ENCODE measurements around the gene VPS52.

The VPS52 gene

DNA sequence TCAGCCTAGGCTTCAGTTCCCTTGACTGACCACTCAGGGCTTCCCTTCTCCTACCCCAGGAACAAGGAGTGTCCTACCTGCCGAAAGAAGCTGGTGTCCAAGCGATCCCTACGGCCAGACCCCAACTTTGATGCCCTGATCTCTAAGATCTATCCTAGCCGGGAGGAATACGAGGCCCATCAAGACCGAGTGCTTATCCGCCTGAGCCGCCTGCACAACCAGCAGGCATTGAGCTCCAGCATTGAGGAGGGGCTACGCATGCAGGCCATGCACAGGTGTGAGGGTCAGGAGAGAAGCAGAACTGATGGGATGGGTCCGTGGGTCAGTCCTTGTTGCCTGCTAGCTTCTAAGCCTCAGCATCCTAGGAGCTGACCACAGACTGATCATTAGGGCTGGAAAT is 61.8 kb downstream of the VPS52 start:
- TF ChIP-seq, protein P1, sequence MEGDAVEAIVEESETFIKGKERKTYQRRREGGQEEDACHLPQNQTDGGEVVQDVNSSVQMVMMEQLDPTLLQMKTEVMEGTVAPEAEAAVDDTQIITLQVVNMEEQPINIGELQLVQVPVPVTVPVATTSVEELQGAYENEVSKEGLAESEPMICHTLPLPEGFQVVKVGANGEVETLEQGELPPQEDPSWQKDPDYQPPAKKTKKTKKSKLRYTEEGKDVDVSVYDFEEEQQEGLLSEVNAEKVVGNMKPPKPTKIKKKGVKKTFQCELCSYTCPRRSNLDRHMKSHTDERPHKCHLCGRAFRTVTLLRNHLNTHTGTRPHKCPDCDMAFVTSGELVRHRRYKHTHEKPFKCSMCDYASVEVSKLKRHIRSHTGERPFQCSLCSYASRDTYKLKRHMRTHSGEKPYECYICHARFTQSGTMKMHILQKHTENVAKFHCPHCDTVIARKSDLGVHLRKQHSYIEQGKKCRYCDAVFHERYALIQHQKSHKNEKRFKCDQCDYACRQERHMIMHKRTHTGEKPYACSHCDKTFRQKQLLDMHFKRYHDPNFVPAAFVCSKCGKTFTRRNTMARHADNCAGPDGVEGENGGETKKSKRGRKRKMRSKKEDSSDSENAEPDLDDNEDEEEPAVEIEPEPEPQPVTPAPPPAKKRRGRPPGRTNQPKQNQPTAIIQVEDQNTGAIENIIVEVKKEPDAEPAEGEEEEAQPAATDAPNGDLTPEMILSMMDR (IDR thresholded peaks at IDR 0.05) = no peak

GRCh38 chr6:33208091-33208967 is 63.3 kb downstream of the VPS52 start, which contains the start of gene RING1:
RING1 (plus strand) TSS chr6:33208500; CDS start chr6:33208823, 323 bp downstream.
- TF ChIP-seq, protein P1 (IDR thresholded peaks at IDR 0.05) = no peak

DNA sequence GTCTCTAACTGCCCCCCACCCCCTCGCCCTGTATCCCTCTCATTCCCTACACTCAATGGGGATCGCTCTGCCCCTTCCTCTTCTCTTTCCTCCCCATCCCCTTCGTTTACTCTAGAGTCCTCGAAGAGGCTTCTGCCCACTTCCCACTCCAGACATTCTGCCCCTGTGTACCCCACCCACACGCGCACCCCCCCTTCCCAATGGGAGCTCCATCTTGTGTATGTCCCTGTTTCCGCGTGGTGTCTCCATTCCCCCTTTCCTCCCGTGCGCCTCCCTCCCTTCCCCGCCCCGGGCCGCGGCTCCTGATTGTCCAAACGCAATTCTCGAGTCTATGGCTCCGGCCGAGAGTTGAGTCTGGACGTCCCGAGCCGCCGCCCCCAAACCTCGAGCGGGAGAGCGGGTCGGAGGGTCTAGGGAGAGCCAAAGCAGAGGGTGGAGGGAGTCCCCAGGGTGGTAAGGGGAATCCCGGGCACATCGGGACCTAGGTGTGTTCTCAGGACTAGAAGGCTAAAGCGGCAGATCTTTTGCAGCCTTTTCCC is 64.1 kb downstream of the VPS52 start:
- TF ChIP-seq, protein P1 (IDR thresholded peaks at IDR 0.05) = no peak

GRCh38 chr6:33206864-33207551 is 64.7 kb downstream of the VPS52 start:
- TF ChIP-seq, protein P1 (IDR thresholded peaks at IDR 0.05) = no peak

- TF ChIP-seq, protein P1 (IDR thresholded peaks at IDR 0.05) = no peak
Observed at GRCh38 chr6:33206027-33206863, 65.4 kb downstream of the VPS52 start.

DNA sequence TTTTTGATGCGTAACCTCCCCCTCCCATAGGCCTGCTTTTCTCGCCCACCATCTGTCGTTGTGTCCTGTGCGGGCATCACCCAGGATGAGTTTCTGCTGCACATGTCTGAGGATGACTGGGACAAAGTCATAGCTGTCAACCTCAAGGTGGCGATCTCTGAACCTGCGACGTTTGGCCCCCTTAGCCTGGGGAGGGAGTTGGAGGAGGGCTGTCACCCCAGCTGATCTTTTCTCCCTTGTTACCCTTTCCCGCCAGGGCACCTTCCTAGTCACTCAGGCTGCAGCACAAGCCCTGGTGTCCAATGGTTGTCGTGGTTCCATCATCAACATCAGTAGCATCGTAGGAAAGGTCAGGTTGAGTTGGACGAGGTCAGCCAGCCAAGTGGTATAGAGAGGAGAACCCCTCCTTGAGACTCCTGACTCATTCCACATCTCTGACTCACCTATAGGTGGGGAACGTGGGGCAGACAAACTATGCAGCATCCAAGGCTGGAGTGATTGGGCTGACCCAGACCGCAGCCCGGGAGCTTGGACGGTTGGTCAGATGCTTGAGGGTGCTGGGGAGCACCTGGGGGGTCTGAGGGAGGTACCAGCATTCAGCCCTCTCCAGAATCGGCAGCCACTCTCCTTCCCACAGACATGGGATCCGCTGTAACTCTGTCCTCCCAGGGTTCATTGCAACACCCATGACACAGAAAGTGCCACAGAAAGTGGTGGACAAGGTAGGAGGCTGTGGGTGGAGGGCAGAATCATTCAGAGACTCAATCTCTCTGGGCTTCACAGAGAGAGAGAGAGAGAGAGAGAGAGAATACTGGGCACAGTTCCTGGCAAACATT is 66.3 kb downstream of the VPS52 start:
- TF ChIP-seq, protein P1 (IDR thresholded peaks at IDR 0.05) = 0 out of 2 replicates have a peak, but pooled peaks have one; percentile 10
